SK-N-SH (cell line): Measurements from ENCODE around the gene SH3RF1.

Experiments
- EP300 ChIP-seq, 2 experiments: IDR thresholded peaks; 2 replicates each; pipeline versions ENCODE4 v1.4.0 to v1.6.1; 2012; ENCODE audit warnings: borderline replicate concordance in 1 of 2, low read depth in 1 of 2, low read length in 1 of 2
- JUND ChIP-seq: IDR thresholded peaks from 2 replicates; pipeline ENCODE4 v1.4.0; 2012
- RXRA ChIP-seq: IDR thresholded peaks from 2 replicates; pipeline ENCODE4 v1.4.0; 2012; ENCODE audit warnings: low read depth, mild to moderate bottlenecking, borderline replicate concordance
- TAF1 ChIP-seq: IDR thresholded peaks from 2 replicates; pipeline ENCODE4 v1.6.1; 2012; ENCODE audit warnings: low read depth, mild to moderate bottlenecking, low read length, moderate library complexity, borderline replicate concordance
- TCF12 ChIP-seq: IDR thresholded peaks from 2 replicates; pipeline ENCODE4 v1.4.0; 2012
- YY1 ChIP-seq: IDR thresholded peaks from 2 replicates; pipeline ENCODE4 v1.4.0; 2012; ENCODE audit warnings: low read depth, mild to moderate bottlenecking
- TF ChIP-seq, protein P1 (sequence below): fragments of 200-600 bp; sonication (generic); IDR thresholded peaks from 2 replicates; pipeline ENCODE4 v1.6.1; 2017; ENCODE audit warnings: antibody characterized with exemption, mild to moderate bottlenecking, moderate library complexity
- TF ChIP-seq, protein P2 (sequence below): IDR thresholded peaks from 2 replicates; pipeline ENCODE4 v1.4.0; 2012; ENCODE audit warnings: low read depth

DNA sequence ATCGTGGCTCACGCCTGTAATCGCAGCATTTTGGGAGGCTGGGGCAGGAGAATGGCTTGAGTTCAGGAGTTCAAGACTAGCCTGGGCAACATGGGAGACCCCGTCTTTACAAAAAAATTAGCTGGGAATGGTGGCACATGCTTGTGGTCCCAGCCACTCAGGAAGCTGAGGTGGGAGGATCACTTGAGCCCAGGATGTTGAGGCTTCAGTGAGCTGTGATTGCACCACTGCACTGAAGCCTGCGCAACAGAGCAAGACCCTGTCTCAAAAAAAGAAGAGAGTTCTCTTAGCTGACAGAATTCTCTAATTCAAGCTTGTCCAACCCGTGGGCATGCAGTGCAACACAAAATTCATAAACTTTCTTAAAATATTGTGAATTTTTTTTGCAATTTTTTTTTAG is 165.1 kb downstream of the SH3RF1 start:
- TF ChIP-seq YY1 (no peak), JUND (no peak), RXRA (no peak), EP300 (IDR thresholded peaks at IDR 0.05; ENCODE audit: borderline replicate concordance in 1 of 2, low read depth in 1 of 2, low read length in 1 of 2) (no peak), TAF1 (no peak), TCF12 (no peak)
- TF ChIP-seq, protein P1, sequence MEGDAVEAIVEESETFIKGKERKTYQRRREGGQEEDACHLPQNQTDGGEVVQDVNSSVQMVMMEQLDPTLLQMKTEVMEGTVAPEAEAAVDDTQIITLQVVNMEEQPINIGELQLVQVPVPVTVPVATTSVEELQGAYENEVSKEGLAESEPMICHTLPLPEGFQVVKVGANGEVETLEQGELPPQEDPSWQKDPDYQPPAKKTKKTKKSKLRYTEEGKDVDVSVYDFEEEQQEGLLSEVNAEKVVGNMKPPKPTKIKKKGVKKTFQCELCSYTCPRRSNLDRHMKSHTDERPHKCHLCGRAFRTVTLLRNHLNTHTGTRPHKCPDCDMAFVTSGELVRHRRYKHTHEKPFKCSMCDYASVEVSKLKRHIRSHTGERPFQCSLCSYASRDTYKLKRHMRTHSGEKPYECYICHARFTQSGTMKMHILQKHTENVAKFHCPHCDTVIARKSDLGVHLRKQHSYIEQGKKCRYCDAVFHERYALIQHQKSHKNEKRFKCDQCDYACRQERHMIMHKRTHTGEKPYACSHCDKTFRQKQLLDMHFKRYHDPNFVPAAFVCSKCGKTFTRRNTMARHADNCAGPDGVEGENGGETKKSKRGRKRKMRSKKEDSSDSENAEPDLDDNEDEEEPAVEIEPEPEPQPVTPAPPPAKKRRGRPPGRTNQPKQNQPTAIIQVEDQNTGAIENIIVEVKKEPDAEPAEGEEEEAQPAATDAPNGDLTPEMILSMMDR: no peak
- TF ChIP-seq, protein P2, sequence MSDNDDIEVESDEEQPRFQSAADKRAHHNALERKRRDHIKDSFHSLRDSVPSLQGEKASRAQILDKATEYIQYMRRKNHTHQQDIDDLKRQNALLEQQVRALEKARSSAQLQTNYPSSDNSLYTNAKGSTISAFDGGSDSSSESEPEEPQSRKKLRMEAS: no peak
